ENCODE results near the gene NOSIP.

GRCh38 chr19:49564616-49565045, 15.7 kb downstream of the NOSIP start:
- TF ChIP-seq SREBF2 (IDR thresholded peaks at IDR 0.05; ENCODE audit: low read length) (no peak), RFX5 (IDR thresholded peaks at IDR 0.05; ENCODE audit: low read depth, low read length) (no peak), ATF3 (IDR thresholded peaks at IDR 0.05; ENCODE audit: borderline replicate concordance, extremely low read depth, low read depth, low read length) (no peak), POLR2A (IDR thresholded peaks at IDR 0.05; ENCODE audit: low read depth, low read length) (no peak), TBL1XR1 (IDR thresholded peaks at IDR 0.05; ENCODE audit: low read depth, low read length) (no peak), MYC (IDR thresholded peaks at IDR 0.05; ENCODE audit: insufficient read depth, insufficient read length, insufficient replicate concordance, low read length, severe bottlenecking) (no peak), CTCF (IDR thresholded peaks at IDR 0.05 in 2 of 3, conservative IDR thresholded peaks at IDR 0.05 in 1 of 3; ENCODE audit: control insufficient read depth in 2 of 3, extremely low read depth in 1 of 3, insufficient read depth in 1 of 3, low read depth in 3 of 3, low read length in 3 of 3) (no peak), FOXM1 (IDR thresholded peaks at IDR 0.05; ENCODE audit: low read depth, low read length) (no peak), JUND (IDR thresholded peaks at IDR 0.05; ENCODE audit: low read depth, low read length) (no peak), HSF1 (IDR thresholded peaks at IDR 0.05; ENCODE audit: low read depth, low read length) (no peak), NRF1 (conservative IDR thresholded peaks at IDR 0.05; ENCODE audit: low read depth, low read length) (no peak)

Measured in GM12878 (cell line).